ENCODE data around the gene HORMAD1. TPM values are rescaled to one million over a fixed set of nuclear protein-coding genes. Genes with fewer than 3 reads are reported as not detected.

HORMAD1 gene
- total and polyA plus RNA-seq, 2 experiments from 2014 or later, result 0.50 TPM; not detected in 1

- Histone ChIP-seq H3K4me3 (no peak overlapping the region), H3K9me2 (replicated peaks; ENCODE audit: insufficient read depth) (no peaks in the 10 kb centered on the region), H3K27me3 (no peaks in the 10 kb centered on the region), H4K20me1 (ENCODE audit: insufficient read depth, poor library complexity, severe bottlenecking) (no peaks in the 10 kb centered on the region), H3K9me3 (ENCODE audit: low read depth) (no peaks in the 10 kb centered on the region), H3K79me2 (no peaks in the 10 kb centered on the region), H2AFZ (no peak overlapping the region), H3K4me2 (no peak overlapping the region), H3K4me1 (ENCODE audit: insufficient read depth) (no peaks in the 10 kb centered on the region), H3K27ac (no peak overlapping the region), H3K36me3 (replicated peaks; ENCODE audit: insufficient read depth, low read depth) (no peaks in the 10 kb centered on the region)
- no peak for DNase-seq (ENCODE audit: low spot score)
- TF ChIP-seq CTCF (IDR thresholded peaks at IDR 0.05; ENCODE audit: poor library complexity) (no peak), EZH2phosphoT487 (IDR thresholded peaks at IDR 0.05; ENCODE audit: low read depth, severe bottlenecking, unreplicated experiment) (no peak), EZH2 (IDR thresholded peaks at IDR 0.05; ENCODE audit: borderline replicate concordance) (no peak)
- WGBS (ENCODE audit: low lambda C conversion rate, missing lambda C conversion rate), result 94% methylated on average over 8 of the region's 8 CpGs
These were observed 29.1 kb upstream of the HORMAD1 start for GRCh38 chr1:150749720-150750311.

GRCh38 chr1:150748878-150749719 lies 28.4 kb upstream of the HORMAD1 start:
- Histone ChIP-seq H3K79me2 (no peaks in the 10 kb centered on the region), H3K27me3 (no peaks in the 10 kb centered on the region), H3K4me1 (ENCODE audit: insufficient read depth) (no peaks in the 10 kb centered on the region), H2AFZ (no peak overlapping the region), H3K27ac (no peak overlapping the region), H4K20me1 (ENCODE audit: insufficient read depth, poor library complexity, severe bottlenecking) (no peaks in the 10 kb centered on the region), H3K4me2 (no peak overlapping the region), H3K9me2 (replicated peaks; ENCODE audit: insufficient read depth) (no peaks in the 10 kb centered on the region), H3K36me3 (replicated peaks; ENCODE audit: insufficient read depth, low read depth) (no peaks in the 10 kb centered on the region), H3K4me3 (no peak overlapping the region), H3K9me3 (ENCODE audit: low read depth) (no peaks in the 10 kb centered on the region)
- WGBS (ENCODE audit: low lambda C conversion rate, missing lambda C conversion rate), result 88% methylated on average over 5 of the region's 12 CpGs
- no peak for TF ChIP-seq EZH2 (IDR thresholded peaks at IDR 0.05; ENCODE audit: borderline replicate concordance)
- no peak for TF ChIP-seq CTCF (IDR thresholded peaks at IDR 0.05; ENCODE audit: poor library complexity)
- no peak for TF ChIP-seq EZH2phosphoT487 (IDR thresholded peaks at IDR 0.05; ENCODE audit: low read depth, severe bottlenecking, unreplicated experiment)
- no peak for DNase-seq (ENCODE audit: low spot score)

GRCh38 chr1:150730130-150730721 lies 9.5 kb upstream of the HORMAD1 start:
- H3K9me2 ChIP-seq (replicated peaks; ENCODE audit: insufficient read depth), result no peaks in the 10 kb centered on the region
- no peak for DNase-seq (ENCODE audit: low spot score)
- WGBS (ENCODE audit: low lambda C conversion rate, missing lambda C conversion rate), result 90% methylated on average over 3 of the region's 3 CpGs
- no peaks in the 10 kb centered on the region for H3K79me2 ChIP-seq
- H3K9me3 ChIP-seq (ENCODE audit: low read depth), result no peaks in the 10 kb centered on the region
- TF ChIP-seq EZH2phosphoT487 (IDR thresholded peaks at IDR 0.05; ENCODE audit: low read depth, severe bottlenecking, unreplicated experiment) (no peak), CTCF (IDR thresholded peaks at IDR 0.05; ENCODE audit: poor library complexity) (no peak), EZH2 (IDR thresholded peaks at IDR 0.05; ENCODE audit: borderline replicate concordance) (no peak)
- no peak overlapping the region for H3K27ac ChIP-seq
- no peaks in the 10 kb centered on the region for H3K4me1 ChIP-seq (ENCODE audit: insufficient read depth)
- H3K27me3 ChIP-seq, result no peaks in the 10 kb centered on the region
- no peaks in the 10 kb centered on the region for H3K36me3 ChIP-seq (replicated peaks; ENCODE audit: insufficient read depth, low read depth)
- no peaks in the 10 kb centered on the region for H4K20me1 ChIP-seq (ENCODE audit: insufficient read depth, poor library complexity, severe bottlenecking)
- H3K4me3 ChIP-seq, result no peak overlapping the region
- no peak overlapping the region for H2AFZ ChIP-seq
- no peak overlapping the region for H3K4me2 ChIP-seq

All from hepatocyte (in vitro differentiated cells).